Occipital lobe (tissue), 1 donor: Measurements from ENCODE around the gene DCLK1. TPM values are rescaled to one million over a fixed set of nuclear protein-coding genes. Genes with fewer than 3 reads are reported as not detected.

Experiments
- total RNA-seq: library from RNA; depleted of rRNA; stranded (reverse); fragments of >200 nt; gene quantifications from one replicate; pipeline ENCODE4 v1.2.3, GENCODE V29; 2014

Gene DCLK1
- total RNA-seq, 1 donor from 2014 or later: 385 TPM

Other genes starting within 250 kb of the DCLK1 start
- 0.31 TPM for gene SOHLH2, start 83.2 kb upstream of the DCLK1 start, total RNA-seq
- gene CCDC169, start 166.4 kb upstream of the DCLK1 start, total RNA-seq: 2.7 TPM
- 31.4 TPM for gene SPART, start 215.0 kb upstream of the DCLK1 start, total RNA-seq